ENCODE measurements around the gene AGER. TPM values are rescaled to one million over a fixed set of nuclear protein-coding genes. Genes with fewer than 3 reads are reported as not detected.

The AGER gene
- total RNA-seq, 1 donor from 2014 or later, result 1.1 TPM

DNA sequence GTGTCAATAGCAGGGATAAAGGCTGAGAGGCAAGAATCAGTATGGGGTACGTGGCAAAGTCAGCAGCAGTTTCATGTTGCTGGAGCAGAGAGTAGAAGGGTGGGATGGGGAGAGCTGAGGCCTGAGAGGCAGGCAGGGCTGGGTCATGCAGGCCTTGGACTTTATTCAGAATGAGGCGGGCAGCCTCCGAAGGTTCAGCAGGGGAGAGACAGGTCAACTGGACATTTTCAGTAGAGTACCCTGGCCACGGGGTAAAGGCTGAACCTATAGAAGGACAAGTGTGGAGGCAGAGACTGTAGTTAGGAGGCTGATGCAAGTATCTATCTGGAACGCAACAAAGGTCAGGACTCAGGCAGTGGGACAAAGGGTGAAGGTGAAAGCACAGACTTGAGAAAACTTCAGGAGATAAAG lies 26.1 kb upstream of the AGER start:
- Histone ChIP-seq H4K20me1 (ENCODE audit: low read depth) (no peaks in the 10 kb centered on the region), H3K4me2 (no peak overlapping the region), H3F3A (ENCODE audit: low read depth) (no peaks in the 10 kb centered on the region), H3K4me3 (no peak overlapping the region), H3K36me3 (no peaks in the 10 kb centered on the region), H2AFZ (replicated peaks) (no peak overlapping the region), H3K27ac (no peak overlapping the region), H3K79me2 (ENCODE audit: low read depth) (no peaks in the 10 kb centered on the region), H3K27me3 (no peaks in the 10 kb centered on the region), H3K4me1 (no peaks in the 10 kb centered on the region), H3K9ac (no peak overlapping the region), H3K9me3 (ENCODE audit: low read depth) (no peaks in the 10 kb centered on the region)
- TF ChIP-seq EZH2 (IDR thresholded peaks at IDR 0.05) (no peak), CTCF (IDR thresholded peaks at IDR 0.05) (no peak), EZH2phosphoT487 (IDR thresholded peaks at IDR 0.05) (no peak)
- H3K9me3 Mint-ChIP-seq, result peaks cover 6% of the 10 kb centered on the region
- peak overlapping the region; percentile 16 for H3K4me3 Mint-ChIP-seq
- H3K27ac Mint-ChIP-seq, result peak overlapping the region; percentile 2
- DNase-seq (ENCODE audit: low spot score), result no peak
- H3K4me1 Mint-ChIP-seq, result no peaks in the 10 kb centered on the region
- H3K36me3 Mint-ChIP-seq, result no peaks in the 10 kb centered on the region
- H3K27me3 Mint-ChIP-seq (ENCODE audit: insufficient read depth, low read depth), result peaks cover 13% of the 10 kb centered on the region

DNA sequence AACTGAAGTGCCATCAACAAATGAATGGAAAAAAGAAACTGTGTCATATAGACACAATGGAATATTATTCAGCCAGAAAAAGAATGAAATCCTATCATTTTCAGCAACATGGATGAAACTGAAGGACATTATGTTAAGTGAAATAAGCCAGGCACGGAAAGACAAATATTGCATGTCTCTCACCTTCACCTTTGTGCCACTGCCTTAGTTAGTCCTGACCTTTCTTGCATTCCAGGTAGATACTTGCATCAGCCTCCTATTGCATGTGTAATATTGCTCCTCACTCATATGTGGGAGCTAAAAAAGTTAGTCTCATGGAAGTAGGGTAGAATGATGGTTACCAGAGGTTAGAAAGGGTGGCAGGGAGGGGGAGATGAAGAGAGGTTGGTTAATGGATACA lies 24.9 kb upstream of the AGER start:
- Histone ChIP-seq H3K36me3 (no peaks in the 10 kb centered on the region), H3K27ac (no peak overlapping the region), H3K27me3 (peaks cover 5% of the 10 kb centered on the region), H3K9ac (no peak overlapping the region), H3F3A (ENCODE audit: low read depth) (no peaks in the 10 kb centered on the region), H4K20me1 (ENCODE audit: low read depth) (no peaks in the 10 kb centered on the region), H3K4me2 (no peak overlapping the region), H3K4me3 (no peak overlapping the region), H3K9me3 (ENCODE audit: low read depth) (no peaks in the 10 kb centered on the region), H2AFZ (replicated peaks) (no peak overlapping the region), H3K79me2 (ENCODE audit: low read depth) (no peaks in the 10 kb centered on the region), H3K4me1 (peaks cover 1% of the 10 kb centered on the region)
- Mint-ChIP-seq H3K36me3 (no peaks in the 10 kb centered on the region), H3K4me1 (peaks cover 6% of the 10 kb centered on the region), H3K9me3 (peaks cover 8% of the 10 kb centered on the region), H3K27ac (no peak overlapping the region), H3K4me3 (no peak overlapping the region), H3K27me3 (ENCODE audit: insufficient read depth, low read depth) (peaks cover 21% of the 10 kb centered on the region)
- no peak for DNase-seq (ENCODE audit: low spot score)
- no peak for TF ChIP-seq CTCF (IDR thresholded peaks at IDR 0.05)
- no peak for TF ChIP-seq EZH2 (IDR thresholded peaks at IDR 0.05)
- no peak for TF ChIP-seq EZH2phosphoT487 (IDR thresholded peaks at IDR 0.05)

DNA sequence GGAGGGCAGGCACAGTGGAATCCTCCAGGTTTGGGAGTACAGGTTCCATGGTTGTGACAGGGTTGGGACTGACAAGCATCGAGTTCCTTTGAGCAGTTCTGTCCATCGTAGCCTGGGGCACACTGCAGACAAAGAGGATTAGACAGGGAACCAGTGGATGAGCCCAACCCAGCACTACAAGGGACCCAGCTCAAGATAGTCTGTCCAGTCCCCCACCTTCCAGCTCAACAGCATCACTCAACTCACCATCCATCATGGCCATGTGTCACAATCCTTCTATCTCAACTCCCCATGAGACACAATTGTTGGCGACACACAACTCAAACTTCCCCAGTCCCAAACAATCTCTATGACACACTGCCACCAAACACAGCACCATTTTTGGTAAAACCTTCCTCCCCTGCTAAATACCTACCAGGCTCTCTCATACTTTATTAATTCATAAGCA lies 20.2 kb upstream of the AGER start:
- no peak overlapping the region for H3K4me2 ChIP-seq
- H3K9ac ChIP-seq, result no peak overlapping the region
- no peaks in the 10 kb centered on the region for H3K36me3 ChIP-seq
- H4K20me1 ChIP-seq (ENCODE audit: low read depth), result no peaks in the 10 kb centered on the region
- no peak overlapping the region for H3K4me3 ChIP-seq
- peaks cover 37% of the 10 kb centered on the region for H3K4me1 Mint-ChIP-seq
- no peaks in the 10 kb centered on the region for H3K9me3 ChIP-seq (ENCODE audit: low read depth)
- H3K27ac Mint-ChIP-seq, result peak overlapping the region; percentile 42
- H3K4me1 ChIP-seq, result peaks cover 13% of the 10 kb centered on the region
- no peaks in the 10 kb centered on the region for H3K79me2 ChIP-seq (ENCODE audit: low read depth)
- H2AFZ ChIP-seq (replicated peaks), result no peak overlapping the region
- TF ChIP-seq EZH2phosphoT487 (IDR thresholded peaks at IDR 0.05), result no peak
- TF ChIP-seq EZH2 (IDR thresholded peaks at IDR 0.05), result no peak
- TF ChIP-seq CTCF (IDR thresholded peaks at IDR 0.05), result no peak
- peaks cover 14% of the 10 kb centered on the region for H3K27me3 Mint-ChIP-seq (ENCODE audit: insufficient read depth, low read depth)
- no peaks in the 10 kb centered on the region for H3F3A ChIP-seq (ENCODE audit: low read depth)
- peaks cover 8% of the 10 kb centered on the region for H3K9me3 Mint-ChIP-seq
- peak overlapping the region; percentile 28 for H3K4me3 Mint-ChIP-seq
- no peaks in the 10 kb centered on the region for H3K36me3 Mint-ChIP-seq
- no peak for DNase-seq (ENCODE audit: low spot score)
- no peak overlapping the region for H3K27ac ChIP-seq
- H3K27me3 ChIP-seq, result peaks cover 5% of the 10 kb centered on the region
